HG03354 (cell line): ENCODE measurements around the gene MPZL2.

ENCODE experiments used
- ATAC-seq: cut with Tn5 transposase; IDR thresholded peaks from one replicate; pipeline ENCODE4 v1.9.1; 2021; ENCODE audit warnings: mild to moderate bottlenecking; ENCODE audit not compliant: unreplicated experiment, poor library complexity, severe bottlenecking

The MPZL2 gene

GRCh38 chr11:118286545-118286944, 22.4 kb upstream of the MPZL2 start:
- no peak for ATAC-seq

- ATAC-seq, result no peak
Observed at GRCh38 chr11:118283756-118284350, 19.8 kb upstream of the MPZL2 start.

GRCh38 chr11:118283037-118283636, 19.0 kb upstream of the MPZL2 start:
- no peak for ATAC-seq

GRCh38 chr11:118282606-118283005, 18.5 kb upstream of the MPZL2 start:
- ATAC-seq, result no peak

- no peak for ATAC-seq
Observed at GRCh38 chr11:118281284-118281683, 17.2 kb upstream of the MPZL2 start.

GRCh38 chr11:118277312-118277711, 13.2 kb upstream of the MPZL2 start:
- no peak for ATAC-seq

GRCh38 chr11:118276422-118276821, 12.3 kb upstream of the MPZL2 start:
- no peak for ATAC-seq

- ATAC-seq, result no peak
Observed at GRCh38 chr11:118275176-118275575, 11.1 kb upstream of the MPZL2 start.

- no peak for ATAC-seq
Observed at GRCh38 chr11:118274186-118274585, 10.1 kb upstream of the MPZL2 start.

- ATAC-seq, result no peak
Observed at GRCh38 chr11:118272001-118272400, 7.9 kb upstream of the MPZL2 start.

GRCh38 chr11:118267486-118267885, 3.4 kb upstream of the MPZL2 start:
- no peak for ATAC-seq

- no peak for ATAC-seq
Observed at GRCh38 chr11:118265954-118266353, 1.9 kb upstream of the MPZL2 start.

- ATAC-seq, result no peak
Observed at GRCh38 chr11:118264569-118265465, 720 bp upstream of the MPZL2 start.

GRCh38 chr11:118263112-118263511, 985 bp downstream of the MPZL2 start:
- no peak for ATAC-seq

- no peak for ATAC-seq
Observed at GRCh38 chr11:118260353-118260752, 3.7 kb downstream of the MPZL2 start.

- ATAC-seq, result no peak
Observed at GRCh38 chr11:118259138-118259537, 5.0 kb downstream of the MPZL2 start.

GRCh38 chr11:118258410-118258809, 5.7 kb downstream of the MPZL2 start:
- ATAC-seq, result no peak

GRCh38 chr11:118252688-118253087, 11.4 kb downstream of the MPZL2 start:
- ATAC-seq, result peak; percentile 42

GRCh38 chr11:118251858-118252652, 12.0 kb downstream of the MPZL2 start, which contains the start of gene MPZL3:
TSS of gene MPZL3 (minus strand) at chr11:118252365. CDS start at chr11:118252294, 71 bp downstream.
- peak; percentile 80 for ATAC-seq

- ATAC-seq, result no peak
Observed at GRCh38 chr11:118247041-118247440, 17.1 kb downstream of the MPZL2 start.
